ENCODE results near the gene DNAH3. TPM values are rescaled to one million over a fixed set of nuclear protein-coding genes. Genes with fewer than 3 reads are reported as not detected.

DNAH3 gene
- total RNA-seq, 1 experiment from 2014 or later = 0.70 TPM

DNA sequence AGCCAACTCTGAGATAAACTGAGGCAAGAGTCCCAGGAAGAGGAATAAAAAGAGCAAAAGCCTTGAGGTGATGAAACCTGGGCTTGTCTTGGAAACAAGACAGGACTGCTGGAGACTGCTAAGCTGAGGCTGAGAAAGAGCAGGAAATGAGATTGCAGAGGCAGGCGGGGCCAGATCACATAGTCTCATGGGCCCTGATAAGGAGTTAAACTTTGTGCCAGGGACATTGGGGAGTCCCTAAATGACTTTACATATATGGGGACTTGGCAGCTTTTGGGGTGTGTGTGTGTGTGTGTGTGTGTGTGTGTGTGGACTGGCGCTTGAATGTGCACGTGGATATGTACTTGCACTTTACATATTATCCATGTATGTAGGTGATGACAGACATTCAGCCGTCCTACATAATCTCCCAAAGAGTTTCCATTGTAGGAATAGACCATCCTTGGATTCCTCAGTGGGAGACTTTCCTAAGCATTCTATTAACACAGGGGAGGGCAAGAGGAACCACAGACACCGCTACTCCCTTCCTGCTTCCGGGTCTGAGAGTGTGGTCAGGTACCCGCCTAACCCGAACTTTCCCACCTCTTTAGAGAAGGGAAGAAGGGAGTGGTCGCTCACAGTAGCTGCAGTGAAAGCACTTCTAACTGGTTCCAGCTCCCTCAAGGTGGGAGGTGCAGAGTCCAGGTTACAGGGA is 127.0 kb downstream of the DNAH3 start:
- Histone ChIP-seq H3K36me3 (ENCODE audit: low read depth) (no peaks in the 10 kb centered on the region), H2AFZ (no peak overlapping the region), H3K4me3 (no peak overlapping the region), H3F3A (ENCODE audit: insufficient read depth, low read depth) (no peaks in the 10 kb centered on the region), H3K9me3 (ENCODE audit: insufficient read depth, low read depth) (no peaks in the 10 kb centered on the region), H3K4me2 (no peak overlapping the region), H3K4me1 (replicated peaks; ENCODE audit: insufficient read depth) (no peaks in the 10 kb centered on the region), H3K79me2 (ENCODE audit: low read depth) (no peaks in the 10 kb centered on the region), H3K9me2 (ENCODE audit: insufficient read depth) (no peaks in the 10 kb centered on the region), H3K27ac (no peak overlapping the region), H4K20me1 (ENCODE audit: insufficient read depth) (no peaks in the 10 kb centered on the region), H3K27me3 (ENCODE audit: insufficient read depth, low read depth) (no peaks in the 10 kb centered on the region)
- TF ChIP-seq, protein P1, sequence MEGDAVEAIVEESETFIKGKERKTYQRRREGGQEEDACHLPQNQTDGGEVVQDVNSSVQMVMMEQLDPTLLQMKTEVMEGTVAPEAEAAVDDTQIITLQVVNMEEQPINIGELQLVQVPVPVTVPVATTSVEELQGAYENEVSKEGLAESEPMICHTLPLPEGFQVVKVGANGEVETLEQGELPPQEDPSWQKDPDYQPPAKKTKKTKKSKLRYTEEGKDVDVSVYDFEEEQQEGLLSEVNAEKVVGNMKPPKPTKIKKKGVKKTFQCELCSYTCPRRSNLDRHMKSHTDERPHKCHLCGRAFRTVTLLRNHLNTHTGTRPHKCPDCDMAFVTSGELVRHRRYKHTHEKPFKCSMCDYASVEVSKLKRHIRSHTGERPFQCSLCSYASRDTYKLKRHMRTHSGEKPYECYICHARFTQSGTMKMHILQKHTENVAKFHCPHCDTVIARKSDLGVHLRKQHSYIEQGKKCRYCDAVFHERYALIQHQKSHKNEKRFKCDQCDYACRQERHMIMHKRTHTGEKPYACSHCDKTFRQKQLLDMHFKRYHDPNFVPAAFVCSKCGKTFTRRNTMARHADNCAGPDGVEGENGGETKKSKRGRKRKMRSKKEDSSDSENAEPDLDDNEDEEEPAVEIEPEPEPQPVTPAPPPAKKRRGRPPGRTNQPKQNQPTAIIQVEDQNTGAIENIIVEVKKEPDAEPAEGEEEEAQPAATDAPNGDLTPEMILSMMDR (conservative IDR thresholded peaks at IDR 0.05) = no peak
- no peak for TF ChIP-seq EZH2 (IDR thresholded peaks at IDR 0.05; ENCODE audit: low read depth)
- intact Hi-C loops (cut with micrococcal nuclease; ENCODE audit: unreplicated experiment) = no loop called here
- CTCF ChIA-PET = interaction anchor here (0.7 kb wide), 1 partner anchor 30 kb away, joined by 3 read pairs; no protein-coding TSS in a partner anchor
- BruUV-seq (replicated peaks) = no TSS peak
- no peak for DNase-seq
- POLR2A ChIA-PET (ENCODE audit: unreplicated experiment) = no interaction called here

DNA sequence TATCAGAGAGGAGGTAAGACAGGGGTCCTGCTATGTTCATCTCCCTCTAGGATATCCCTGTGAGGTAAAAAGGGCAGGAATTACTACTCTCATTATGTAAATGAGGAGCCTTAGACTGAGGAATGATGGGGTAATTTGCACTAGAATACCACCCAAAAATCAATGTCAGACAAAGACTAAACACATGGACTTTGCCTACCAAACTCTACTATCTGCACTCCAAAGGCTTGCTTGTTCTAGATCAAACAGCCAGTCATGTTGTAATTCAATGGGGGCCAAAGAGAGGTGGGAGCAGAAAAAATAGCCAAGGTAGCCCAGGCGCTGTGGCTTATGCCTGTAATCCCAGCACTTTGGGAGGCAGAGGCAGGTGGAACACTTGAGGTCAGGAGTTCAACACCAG is 129.3 kb downstream of the DNAH3 start:
- no peak overlapping the region for H2AFZ ChIP-seq
- H3K4me1 ChIP-seq (replicated peaks; ENCODE audit: insufficient read depth) = no peaks in the 10 kb centered on the region
- no peaks in the 10 kb centered on the region for H3K9me2 ChIP-seq (ENCODE audit: insufficient read depth)
- ChIA-PET CTCF (no interaction called here), POLR2A (ENCODE audit: unreplicated experiment) (no interaction called here)
- no peaks in the 10 kb centered on the region for H3K27me3 ChIP-seq (ENCODE audit: insufficient read depth, low read depth)
- no peaks in the 10 kb centered on the region for H4K20me1 ChIP-seq (ENCODE audit: insufficient read depth)
- no peaks in the 10 kb centered on the region for H3K79me2 ChIP-seq (ENCODE audit: low read depth)
- no peak overlapping the region for H3K4me2 ChIP-seq
- no TSS peak for BruUV-seq (replicated peaks)
- H3F3A ChIP-seq (ENCODE audit: insufficient read depth, low read depth) = no peaks in the 10 kb centered on the region; the same call in 1 of the 2 replicates
- TF ChIP-seq, protein P1 (conservative IDR thresholded peaks at IDR 0.05) = no peak
- no peak for TF ChIP-seq EZH2 (IDR thresholded peaks at IDR 0.05; ENCODE audit: low read depth)
- no peaks in the 10 kb centered on the region for H3K9me3 ChIP-seq (ENCODE audit: insufficient read depth, low read depth)
- H3K27ac ChIP-seq = no peak overlapping the region
- DNase-seq = no peak
- no peaks in the 10 kb centered on the region for H3K36me3 ChIP-seq (ENCODE audit: low read depth)
- H3K4me3 ChIP-seq = no peak overlapping the region
- intact Hi-C loops (cut with micrococcal nuclease; ENCODE audit: unreplicated experiment) = no loop called here

DNA sequence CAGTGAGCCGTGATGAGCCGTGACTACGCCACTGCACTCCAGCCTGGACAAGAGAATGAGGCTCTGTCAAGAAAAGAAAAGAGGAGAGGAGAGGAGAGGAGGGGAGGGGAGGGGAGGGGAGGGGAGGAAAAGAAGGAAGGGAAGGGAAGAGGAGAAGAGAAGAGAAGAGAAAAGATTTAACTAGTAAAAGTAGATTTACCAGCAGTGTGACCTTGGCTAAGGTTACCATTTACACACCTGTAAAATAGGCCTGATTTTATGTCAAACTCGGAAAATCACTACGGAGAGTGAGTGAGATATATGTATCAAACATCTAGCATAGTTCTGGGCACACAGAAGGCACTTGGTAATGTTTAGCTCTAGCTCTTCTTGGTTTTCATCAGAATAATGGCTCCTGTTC is 140.8 kb downstream of the DNAH3 start:
- Histone ChIP-seq H3K27me3 (ENCODE audit: insufficient read depth, low read depth) (no peaks in the 10 kb centered on the region), H3K4me2 (no peak overlapping the region), H3K36me3 (ENCODE audit: low read depth) (no peaks in the 10 kb centered on the region), H4K20me1 (ENCODE audit: insufficient read depth) (no peaks in the 10 kb centered on the region), H3K27ac (no peak overlapping the region), H3F3A (ENCODE audit: insufficient read depth, low read depth) (no peaks in the 10 kb centered on the region), H3K9me2 (ENCODE audit: insufficient read depth) (no peaks in the 10 kb centered on the region), H3K4me3 (no peak overlapping the region), H3K9me3 (ENCODE audit: insufficient read depth, low read depth) (no peaks in the 10 kb centered on the region), H3K4me1 (replicated peaks; ENCODE audit: insufficient read depth) (no peaks in the 10 kb centered on the region), H2AFZ (no peak overlapping the region), H3K79me2 (ENCODE audit: low read depth) (no peaks in the 10 kb centered on the region)
- no TSS peak for BruUV-seq (replicated peaks)
- ChIA-PET POLR2A (ENCODE audit: unreplicated experiment) (interaction anchor here (0.5 kb wide), 1 partner anchor 20 kb away, joined by 3 read pairs; no protein-coding TSS in a partner anchor), CTCF (no interaction called here)
- TF ChIP-seq, protein P1 (conservative IDR thresholded peaks at IDR 0.05) = no peak
- no peak for TF ChIP-seq EZH2 (IDR thresholded peaks at IDR 0.05; ENCODE audit: low read depth)
- no peak for DNase-seq
- intact Hi-C loops (cut with micrococcal nuclease; ENCODE audit: unreplicated experiment) = no loop called here

All from PC-9 (cell line).